Mesenchymal stem cell (in vitro differentiated cells and primary cell): ENCODE measurements around the gene NAPSA. TPM values are rescaled to one million over a fixed set of nuclear protein-coding genes. Genes with fewer than 3 reads are reported as not detected.

Source experiments
- DNase-seq: peaks from one replicate; pipeline ENCODE4 v3.0.0-alpha.2; 2013
- H2AFZ ChIP-seq: one replicate; pipeline ENCODE4 v1.6.1; 2013; ENCODE audit warnings: low read depth, mild to moderate bottlenecking, control low read depth, inconsistent platforms, low read length, moderate library complexity
- H2AK5ac ChIP-seq: 2 replicates; pipeline ENCODE4 v1.6.1; 2013; ENCODE audit warnings: low read length, moderate library complexity, mild to moderate bottlenecking, inconsistent platforms; ENCODE audit not compliant: severe bottlenecking
- H2BK120ac ChIP-seq: one replicate; pipeline ENCODE4 v1.6.1; 2013; ENCODE audit warnings: low read depth, mild to moderate bottlenecking, inconsistent platforms, low read length, moderate library complexity
- H2BK12ac ChIP-seq, 2 experiments: one replicate each; pipeline ENCODE4 v1.6.1; 2013; ENCODE audit warnings: inconsistent platforms in 2 of 2, low read length in 2 of 2, mild to moderate bottlenecking in 2 of 2, moderate library complexity in 2 of 2, control low read depth in 1 of 2
- H2BK15ac ChIP-seq: one replicate; pipeline ENCODE4 v1.6.1; 2013; ENCODE audit warnings: mild to moderate bottlenecking, low read depth, inconsistent platforms; ENCODE audit not compliant: poor library complexity, severe bottlenecking
- H2BK5ac ChIP-seq: 2 replicates; pipeline ENCODE4 v1.6.1; 2013; ENCODE audit warnings: low read depth, mild to moderate bottlenecking, low read length, control low read depth, inconsistent platforms; ENCODE audit not compliant: poor library complexity, severe bottlenecking
- H3K14ac ChIP-seq, 2 experiments: one replicate each; pipeline ENCODE4 v1.6.1; 2013; ENCODE audit warnings: inconsistent platforms in 2 of 2, low read length in 2 of 2, control low read depth in 1 of 2, mild to moderate bottlenecking in 1 of 2, moderate library complexity in 1 of 2
- H3K18ac ChIP-seq, 2 experiments: one replicate each; pipeline ENCODE4 v1.6.1; 2013; ENCODE audit warnings: inconsistent platforms in 2 of 2, low read length in 2 of 2, control low read depth in 1 of 2, low read depth in 1 of 2, mild to moderate bottlenecking in 1 of 2
- H3K23ac ChIP-seq, 2 experiments: one replicate each; pipeline ENCODE4 v1.6.1; 2013; ENCODE audit warnings: inconsistent platforms in 2 of 2, low read length in 2 of 2, mild to moderate bottlenecking in 2 of 2, moderate library complexity in 2 of 2, control low read depth in 1 of 2
- H3K27ac ChIP-seq: 2 replicates; pipeline ENCODE4 v1.5.1; 2013; ENCODE audit warnings: mild to moderate bottlenecking, moderate library complexity, low read length, control low read depth, inconsistent platforms; ENCODE audit not compliant: poor library complexity, severe bottlenecking
- H3K27me3 ChIP-seq, 2 experiments: 2 replicates each; pipeline versions ENCODE4 v1.6.1 to v1.7.0; 2013; ENCODE audit warnings: low read length in 2 of 2, mild to moderate bottlenecking in 2 of 2, moderate library complexity in 2 of 2, control low read depth in 1 of 2, inconsistent platforms in 1 of 2; ENCODE audit not compliant: control insufficient read depth in 1 of 2, insufficient read depth in 1 of 2
- H3K36me3 ChIP-seq, 2 experiments: 2 replicates each; pipeline versions ENCODE4 v1.6.1 to v1.7.0; 2013; ENCODE audit warnings: low read length in 2 of 2, control low read depth in 1 of 2, inconsistent platforms in 1 of 2, low read depth in 1 of 2, mild to moderate bottlenecking in 1 of 2; ENCODE audit not compliant: insufficient read depth in 2 of 2, control insufficient read depth in 1 of 2
- H3K4ac ChIP-seq, 2 experiments: one replicate each; pipeline ENCODE4 v1.6.1; 2013; ENCODE audit warnings: inconsistent platforms in 2 of 2, low read length in 2 of 2, mild to moderate bottlenecking in 2 of 2, moderate library complexity in 2 of 2, control low read depth in 1 of 2, low read depth in 1 of 2
- H3K4me1 ChIP-seq: 2 replicates; pipeline ENCODE4 v1.6.1; 2013; ENCODE audit warnings: low read depth, low read length, control low read depth; ENCODE audit not compliant: control insufficient read depth, insufficient read depth
- H3K4me2 ChIP-seq: 2 replicates; pipeline ENCODE4 v1.6.1; 2013; ENCODE audit warnings: low read length, mild to moderate bottlenecking, inconsistent platforms; ENCODE audit not compliant: poor library complexity, severe bottlenecking
- H3K4me3 ChIP-seq, 2 experiments: 2 replicates each; pipeline versions ENCODE4 v1.5.1 to v1.7.0; 2013; ENCODE audit warnings: low read length in 2 of 2, mild to moderate bottlenecking in 2 of 2, control low read depth in 1 of 2, low read depth in 1 of 2; ENCODE audit not compliant: insufficient read depth in 1 of 2
- H3K79me1 ChIP-seq: replicated peaks from 2 replicates; pipeline ENCODE4 v1.6.1; 2013; ENCODE audit warnings: mild to moderate bottlenecking, control low read depth, low read length, inconsistent platforms; ENCODE audit not compliant: poor library complexity, severe bottlenecking
- H3K9ac ChIP-seq: 2 replicates; pipeline ENCODE4 v1.7.0; 2013; ENCODE audit warnings: mild to moderate bottlenecking, low read length, moderate library complexity
- H3K9me3 ChIP-seq: 2 replicates; pipeline ENCODE4 v1.7.0; 2013; ENCODE audit warnings: mild to moderate bottlenecking, low read length; ENCODE audit not compliant: control insufficient read depth
- H4K8ac ChIP-seq: one replicate; pipeline ENCODE4 v1.6.1; 2013; ENCODE audit warnings: inconsistent platforms, mild to moderate bottlenecking, low read length, moderate library complexity
- H4K91ac ChIP-seq: one replicate; pipeline ENCODE4 v1.6.1; 2013; ENCODE audit warnings: mild to moderate bottlenecking, low read length, inconsistent platforms
- WGBS: methylation state at CpG from one replicate; pipeline ENCODE4 v1.1.7; 2013; ENCODE audit warnings: mixed read lengths; 5-methylcytosine and 5-hydroxymethylcytosine counted together
- polyA plus RNA-seq, 2 experiments: library from polyadenylated mRNA; stranded (reverse); fragments of 200-250 nt; gene quantifications; one replicate each; pipeline ENCODE4 v1.2.3, GENCODE V29; 2013

Gene NAPSA
- 0.25 TPM for polyA plus RNA-seq (2013, experiment 1 of 2)
- 0.10 TPM for polyA plus RNA-seq (2013, experiment 2 of 2)

DNA sequence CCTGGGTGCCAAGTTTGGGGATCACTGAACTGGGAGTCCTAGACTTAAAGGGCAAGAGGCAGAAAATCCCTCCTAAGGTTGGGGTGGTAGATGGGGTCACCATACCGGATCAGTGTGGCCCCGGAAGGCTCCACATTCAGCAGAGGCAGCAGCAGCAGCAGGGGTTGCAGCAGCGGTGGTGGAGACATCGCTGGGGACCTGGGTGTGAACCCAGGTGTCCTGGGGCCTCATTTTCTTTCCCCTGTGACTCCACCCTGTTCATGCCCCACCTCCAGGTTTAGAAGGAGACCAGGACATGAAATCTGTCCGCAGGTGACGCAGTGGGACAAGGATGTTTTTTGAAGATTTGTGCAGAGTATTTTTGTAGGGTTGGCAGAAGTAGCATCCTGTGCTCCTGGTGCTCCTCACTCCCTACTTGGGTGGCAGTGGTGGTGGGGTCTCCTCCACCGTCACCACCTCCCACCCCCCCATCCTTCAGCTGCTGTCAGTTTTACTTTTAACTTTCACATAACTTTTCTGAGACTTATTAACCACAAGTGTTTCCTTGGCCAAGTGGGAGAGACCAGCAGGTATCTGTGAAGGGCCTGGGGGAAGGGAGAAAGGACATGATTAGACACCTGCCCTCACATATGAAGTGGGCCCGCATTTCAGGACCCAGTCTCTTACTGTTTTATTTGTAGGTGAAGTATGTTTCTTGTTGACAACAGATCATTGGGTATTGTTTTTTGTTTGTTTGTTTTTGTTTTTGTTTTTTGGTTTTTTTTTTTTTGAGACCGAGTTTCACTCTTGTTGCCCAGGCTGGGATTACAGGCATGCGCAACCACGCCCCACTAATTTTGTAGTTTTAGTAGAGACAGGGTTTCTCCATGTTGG is at the start of gene NAPSA:
NAPSA (minus strand) TSS at position 206 of the 873 bp plus-strand sequence; CDS start at position 188, 18 bp downstream.
- no peak within 1 kb of the TSS for H3K4me2 ChIP-seq
- H4K91ac ChIP-seq, result no peak within 1 kb of the TSS
- no peaks in the 10 kb centered on the region for H3K36me3 ChIP-seq
- no peak for DNase-seq
- no peak within 1 kb of the TSS for H4K8ac ChIP-seq
- H2BK5ac ChIP-seq, result no peak within 1 kb of the TSS
- H2AK5ac ChIP-seq, result no peak within 1 kb of the TSS
- no peak within 1 kb of the TSS for H3K23ac ChIP-seq
- 81% methylated on average over 8 of the region's 11 CpGs for WGBS
- no peak within 1 kb of the TSS for H2BK120ac ChIP-seq
- H3K14ac ChIP-seq, result no peak within 1 kb of the TSS
- H2AFZ ChIP-seq, result no peak within 1 kb of the TSS
- H3K79me1 ChIP-seq, result no peaks in the 10 kb centered on the region
- no peak within 1 kb of the TSS for H3K18ac ChIP-seq
- no peak within 1 kb of the TSS for H2BK12ac ChIP-seq
- H3K4ac ChIP-seq, result no peak within 1 kb of the TSS
- no peak within 1 kb of the TSS for H2BK15ac ChIP-seq
- peaks cover 8% of the 10 kb centered on the region for H3K4me1 ChIP-seq
- H3K4me3 ChIP-seq, result no peak within 1 kb of the TSS
- peaks cover 0 to 10% of the 10 kb centered on the region in 2 experiments for H3K27me3 ChIP-seq
- no peak within 1 kb of the TSS for H3K27ac ChIP-seq
- no peaks in the 10 kb centered on the region for H3K9me3 ChIP-seq
- no peak within 1 kb of the TSS for H3K9ac ChIP-seq

GRCh38 chr19:50413531-50413930 is 48.1 kb upstream of the NAPSA start:
- 97% methylated on average over 21 of the region's 21 CpGs for WGBS

DNA sequence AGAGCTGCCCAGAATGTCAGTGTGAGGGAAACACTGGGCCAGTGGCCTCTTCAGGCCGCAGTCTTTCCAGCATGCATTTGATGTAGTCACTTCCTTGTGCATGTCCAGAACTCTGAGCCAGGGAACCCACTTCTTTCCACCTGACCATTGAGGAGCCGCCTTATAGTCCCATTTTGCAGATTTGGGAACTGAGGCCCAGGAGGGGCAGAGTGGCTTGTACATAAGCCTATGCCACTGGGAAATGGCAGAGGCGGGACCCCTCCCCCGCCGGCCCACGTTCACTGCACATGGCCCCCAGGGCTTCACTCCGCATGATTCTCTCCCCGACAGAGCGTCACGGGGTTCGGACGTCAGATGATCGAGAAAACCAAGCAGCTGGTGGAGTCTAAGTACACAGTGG is 47.7 kb upstream of the NAPSA start:
- no peak overlapping the region for H2BK12ac ChIP-seq
- no peak overlapping the region for H2BK120ac ChIP-seq
- H3K4me2 ChIP-seq, result no peak overlapping the region
- no peak overlapping the region for H3K27ac ChIP-seq
- H3K79me1 ChIP-seq, result no peaks in the 10 kb centered on the region
- no peak overlapping the region for H3K23ac ChIP-seq
- H3K4me3 ChIP-seq, result no peak overlapping the region
- no peaks in the 10 kb centered on the region for H3K9me3 ChIP-seq
- H3K4me1 ChIP-seq, result peaks cover 2% of the 10 kb centered on the region
- no peak overlapping the region for H4K8ac ChIP-seq
- no peak overlapping the region for H2AK5ac ChIP-seq
- no peak overlapping the region for H2BK5ac ChIP-seq
- H3K4ac ChIP-seq, result no peak overlapping the region
- no peak overlapping the region for H3K18ac ChIP-seq
- H3K14ac ChIP-seq, result no peak overlapping the region
- no peak overlapping the region for H3K9ac ChIP-seq
- H3K27me3 ChIP-seq, result peaks cover 4% of the 10 kb centered on the region in 2 experiments
- DNase-seq, result no peak
- H2BK15ac ChIP-seq, result no peak overlapping the region
- 92% methylated on average over 13 of the region's 13 CpGs for WGBS
- H3K36me3 ChIP-seq, result peaks cover 6 to 61% of the 10 kb centered on the region in 2 experiments
- H4K91ac ChIP-seq, result no peak overlapping the region
- H2AFZ ChIP-seq, result no peak overlapping the region

More at GRCh38 chr19:50413531-50413930, 48.1 kb upstream of the NAPSA start:
- Histone ChIP-seq H3K18ac (no peak overlapping the region), H3K4ac (no peak overlapping the region), H4K8ac (no peak overlapping the region), H3K14ac (no peak overlapping the region), H3K9me3 (no peaks in the 10 kb centered on the region), H3K4me1 (peaks cover 4% of the 10 kb centered on the region), H2AK5ac (no peak overlapping the region), H3K36me3 (peaks cover 6 to 58% of the 10 kb centered on the region in 2 experiments), H3K79me1 (no peaks in the 10 kb centered on the region), H3K9ac (no peak overlapping the region), H2AFZ (no peak overlapping the region), H3K4me2 (no peak overlapping the region), H2BK12ac (no peak overlapping the region), H2BK5ac (no peak overlapping the region), H3K23ac (no peak overlapping the region), H3K27ac (no peak overlapping the region), H4K91ac (no peak overlapping the region), H2BK15ac (no peak overlapping the region), H2BK120ac (no peak overlapping the region), H3K27me3 (peaks cover 8 to 9% of the 10 kb centered on the region in 2 experiments), H3K4me3 (no peak overlapping the region)
- DNase-seq, result no peak

DNA sequence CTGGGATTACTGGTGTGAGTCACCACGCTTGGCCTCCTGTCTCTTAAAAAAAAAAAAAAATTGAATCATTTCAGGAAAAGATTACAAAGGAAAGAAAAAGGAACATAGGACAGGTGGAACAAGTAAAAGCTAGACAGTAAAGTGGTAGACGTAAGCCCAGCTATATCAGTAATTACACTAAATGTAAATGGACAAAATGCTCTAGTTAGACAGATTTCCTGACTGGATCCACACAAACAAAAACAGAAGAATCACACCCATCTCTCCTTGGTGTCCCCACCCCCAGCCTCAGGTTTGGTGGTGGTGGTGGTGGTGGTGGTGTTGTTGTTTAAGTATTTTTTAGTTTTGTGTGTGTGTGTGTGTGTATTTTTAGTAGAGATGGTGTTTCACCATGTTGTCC is 47.0 kb upstream of the NAPSA start:
- Histone ChIP-seq H3K18ac (no peak overlapping the region), H3K36me3 (peaks cover 6 to 64% of the 10 kb centered on the region in 2 experiments), H3K27me3 (no peaks in the 10 kb centered on the region), H3K4me3 (no peak overlapping the region), H4K8ac (no peak overlapping the region), H4K91ac (no peak overlapping the region), H2AFZ (no peak overlapping the region), H2BK15ac (no peak overlapping the region), H2BK120ac (no peak overlapping the region), H3K79me1 (no peaks in the 10 kb centered on the region), H3K9ac (no peak overlapping the region), H2BK5ac (no peak overlapping the region), H3K4me1 (peaks cover 2% of the 10 kb centered on the region), H3K4me2 (no peak overlapping the region), H3K4ac (no peak overlapping the region), H3K14ac (no peak overlapping the region), H2BK12ac (no peak overlapping the region), H3K27ac (no peak overlapping the region), H3K9me3 (no peaks in the 10 kb centered on the region), H2AK5ac (no peak overlapping the region), H3K23ac (no peak overlapping the region)
- WGBS, result no CpG with 5 or more reads among the region's 2 CpGs
- no peak for DNase-seq
